Dedifferentiated amniotic fluid mesenchymal stem cell (primary cell): ENCODE measurements around the gene RAP1GDS1.
A peak's percentile ranks its signal among the peaks of the same experiment; 100 is the strongest.
"Not testable (repeated sequence)": the region's sequence is repeated elsewhere in the genome, so short reads cannot be mapped to it uniquely, and the experiment has no call there.

ENCODE experiments used
- DNase-seq: peaks from one replicate; pipeline ENCODE4 v3.0.0-alpha.2; 2016; ENCODE audit errors: extremely low spot score

RAP1GDS1 gene

DNA sequence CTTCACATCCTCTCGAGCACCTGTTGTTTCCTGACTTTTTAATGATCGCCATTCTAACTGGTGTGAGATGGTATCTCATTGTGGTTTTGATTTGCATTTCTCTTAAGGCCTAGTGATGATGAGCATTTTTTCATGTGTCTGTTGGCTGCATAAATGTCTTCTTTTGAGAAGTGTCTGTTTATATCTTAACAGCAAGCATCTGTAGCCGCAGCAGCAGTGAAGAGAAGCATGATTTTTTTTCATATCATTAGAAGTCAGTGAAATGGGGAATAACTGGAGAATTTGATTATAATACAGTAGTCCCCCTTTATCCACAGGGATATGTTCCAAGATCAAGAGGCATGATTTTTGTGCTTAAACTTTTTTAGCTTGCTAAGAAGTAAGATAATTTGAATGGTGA, 27.5 kb downstream of the RAP1GDS1 start:
- not testable (repeated sequence) for DNase-seq

DNA sequence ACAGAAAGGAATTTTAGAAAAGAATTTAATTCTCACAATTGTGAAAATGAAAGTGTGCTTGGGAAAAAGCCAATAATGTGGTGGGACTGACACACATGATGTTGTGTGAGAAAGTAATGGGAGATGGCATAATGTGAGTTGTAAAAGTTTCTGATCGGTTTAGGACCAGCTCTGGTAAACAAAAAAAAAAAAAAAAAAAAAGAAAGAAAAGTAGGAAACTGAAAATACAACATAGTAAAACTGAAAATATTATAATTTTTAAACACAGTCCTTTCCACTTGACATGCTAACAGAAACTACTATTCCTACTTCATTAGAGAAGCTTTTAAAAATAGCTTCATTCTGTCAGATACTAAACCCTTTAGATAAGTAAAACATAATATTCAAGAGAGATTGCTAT, 28.2 kb downstream of the RAP1GDS1 start:
- no peak for DNase-seq

DNA sequence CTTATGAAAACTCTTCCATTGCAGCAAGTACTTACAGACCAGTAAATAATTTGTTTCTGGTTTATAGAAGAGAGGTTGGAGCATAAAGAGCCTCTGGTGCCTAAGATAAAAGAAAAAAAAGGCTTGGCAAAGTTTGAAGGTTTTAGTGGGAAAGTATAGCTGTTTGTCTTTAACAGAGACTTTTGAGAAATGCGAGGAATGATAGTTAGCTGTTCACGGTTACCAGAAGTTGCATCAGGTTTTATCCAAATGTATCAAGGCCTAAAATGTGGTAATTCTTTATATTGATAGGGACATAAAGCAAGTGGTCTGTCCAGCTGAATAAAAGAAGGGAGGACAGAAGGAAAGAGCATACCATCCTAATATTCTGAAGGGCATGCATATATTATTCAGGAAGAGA, 29.3 kb downstream of the RAP1GDS1 start:
- DNase-seq, result peak; percentile 96

DNA sequence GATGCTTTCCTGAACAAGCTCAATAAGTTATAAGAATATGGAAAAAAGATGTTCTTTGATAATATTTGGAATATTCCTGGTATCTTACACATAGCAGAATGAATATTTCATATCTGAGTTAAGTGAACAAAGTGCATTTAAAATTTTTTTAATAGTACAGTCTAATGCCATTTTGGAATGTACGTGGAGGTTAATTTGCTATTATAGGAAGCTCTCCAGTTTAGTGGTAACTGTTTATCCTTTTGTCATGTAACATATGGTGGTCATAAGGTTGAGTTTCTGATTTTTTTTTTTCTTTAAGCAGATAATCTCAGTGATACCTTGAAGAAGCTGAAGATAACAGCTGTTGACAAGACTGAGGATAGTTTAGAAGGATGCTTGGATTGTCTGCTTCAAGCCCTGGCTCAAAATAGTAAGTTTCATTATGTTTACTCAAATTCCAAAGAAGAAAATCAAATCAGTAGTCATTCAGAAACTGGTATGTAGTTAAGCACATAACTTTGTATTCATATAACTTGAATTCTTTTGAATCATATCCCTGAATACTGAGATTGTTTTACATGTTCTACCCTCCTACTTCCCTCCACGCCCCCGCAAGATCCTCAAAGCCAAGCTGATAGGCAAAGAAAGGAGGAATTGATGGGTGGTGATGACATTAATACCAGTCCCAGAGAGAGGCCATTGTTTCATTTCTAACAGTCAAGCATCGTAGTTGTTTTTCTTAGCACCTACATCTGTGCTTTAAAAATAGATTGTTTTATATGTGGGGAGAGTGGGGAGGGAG, 32.1 kb downstream of the RAP1GDS1 start:
- peak; percentile 28 for DNase-seq

DNA sequence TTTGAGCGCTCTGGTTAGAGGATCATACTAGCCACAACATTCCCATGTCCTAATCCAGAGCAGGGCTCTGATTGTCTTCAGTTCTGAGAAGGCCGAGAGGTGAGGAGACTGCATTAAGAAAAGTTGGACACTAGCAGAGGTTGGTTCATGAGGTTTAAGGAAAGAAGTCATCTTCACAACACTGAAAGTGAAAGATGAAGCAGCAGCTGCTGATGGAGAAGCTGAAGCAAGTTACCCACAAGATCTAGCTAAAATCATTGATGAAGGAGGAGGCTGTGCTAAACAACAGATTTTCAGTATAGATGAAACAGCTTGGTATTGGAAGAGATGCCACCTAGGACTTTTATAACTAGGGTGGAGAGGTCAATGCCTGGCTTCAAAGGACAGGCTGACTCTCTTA, 36.8 kb downstream of the RAP1GDS1 start:
- DNase-seq, result no peak

DNA sequence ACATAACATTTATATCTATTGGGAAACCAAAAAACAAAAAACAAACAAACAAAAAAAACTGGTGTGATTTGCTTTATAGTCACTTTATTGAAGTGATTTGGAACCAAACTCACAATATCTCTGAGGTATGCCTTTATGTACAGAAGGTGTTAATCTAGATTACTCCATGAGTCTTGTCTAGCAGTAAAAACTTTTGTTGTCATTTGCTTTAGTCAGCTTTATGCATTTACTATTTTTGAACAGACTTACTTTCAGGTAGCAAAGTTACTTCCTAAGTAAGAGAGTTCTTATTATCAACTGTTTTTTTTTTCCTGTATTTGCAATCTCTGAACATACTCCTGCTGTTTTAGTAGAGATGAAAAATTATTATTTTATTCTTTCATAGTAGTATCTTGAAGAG, 39.5 kb downstream of the RAP1GDS1 start:
- no peak for DNase-seq

DNA sequence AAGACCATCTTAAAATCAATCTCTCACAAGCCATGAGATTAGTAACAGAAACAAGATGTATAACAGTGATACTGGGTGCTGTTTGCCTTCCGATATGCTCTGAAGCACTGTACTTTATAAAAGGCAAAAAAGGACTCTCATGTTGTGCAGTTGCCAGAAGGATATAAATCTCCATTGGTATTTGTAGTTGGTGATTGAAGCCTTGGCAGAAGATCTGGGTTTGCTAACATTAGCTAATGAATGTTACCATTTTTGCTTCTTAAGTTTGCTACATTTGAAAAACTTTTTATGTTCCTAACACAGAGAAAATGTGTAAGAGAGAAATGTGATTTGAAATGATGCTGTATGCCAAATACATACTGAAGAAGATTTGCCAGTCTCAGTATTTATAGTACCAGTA, 44.4 kb downstream of the RAP1GDS1 start:
- no peak for DNase-seq

DNA sequence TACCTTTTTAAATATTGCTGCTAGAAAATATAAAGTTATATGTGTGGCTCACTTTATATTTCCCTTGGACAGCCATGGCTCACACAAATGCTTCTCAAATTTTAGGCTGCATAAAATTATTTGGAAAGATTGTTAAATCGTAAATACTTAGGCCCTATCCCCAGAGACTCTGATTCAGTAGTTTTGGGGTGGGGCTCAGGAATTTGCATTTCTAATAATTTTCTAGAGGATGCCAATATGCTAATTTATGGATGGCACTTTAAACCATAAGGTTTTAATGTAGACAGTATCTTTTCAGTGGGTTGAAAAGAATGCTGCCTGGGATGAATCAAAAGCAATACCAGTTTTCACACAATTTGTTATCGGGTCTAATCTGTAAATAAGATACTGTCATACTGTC, 49.7 kb downstream of the RAP1GDS1 start:
- DNase-seq, result no peak

DNA sequence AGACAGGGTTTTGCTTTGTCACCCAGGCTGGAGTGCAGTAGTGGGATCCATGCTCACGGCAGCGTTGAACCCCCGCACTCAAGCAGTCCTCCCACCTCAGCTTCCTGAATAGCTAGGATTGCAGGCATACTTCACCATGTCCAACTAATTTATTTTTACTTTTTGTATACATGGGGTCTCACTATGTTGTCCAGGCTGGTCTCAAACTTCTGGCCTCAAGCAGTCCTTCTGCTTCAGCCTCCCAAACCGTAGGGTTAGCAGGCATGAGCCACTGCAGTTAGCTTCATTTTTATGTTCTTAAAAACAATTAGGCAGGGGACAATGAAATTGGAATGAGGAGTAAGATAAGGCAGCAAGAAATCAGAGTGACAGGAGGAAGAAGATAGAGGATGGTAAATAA, 50.5 kb downstream of the RAP1GDS1 start:
- no peak for DNase-seq

DNA sequence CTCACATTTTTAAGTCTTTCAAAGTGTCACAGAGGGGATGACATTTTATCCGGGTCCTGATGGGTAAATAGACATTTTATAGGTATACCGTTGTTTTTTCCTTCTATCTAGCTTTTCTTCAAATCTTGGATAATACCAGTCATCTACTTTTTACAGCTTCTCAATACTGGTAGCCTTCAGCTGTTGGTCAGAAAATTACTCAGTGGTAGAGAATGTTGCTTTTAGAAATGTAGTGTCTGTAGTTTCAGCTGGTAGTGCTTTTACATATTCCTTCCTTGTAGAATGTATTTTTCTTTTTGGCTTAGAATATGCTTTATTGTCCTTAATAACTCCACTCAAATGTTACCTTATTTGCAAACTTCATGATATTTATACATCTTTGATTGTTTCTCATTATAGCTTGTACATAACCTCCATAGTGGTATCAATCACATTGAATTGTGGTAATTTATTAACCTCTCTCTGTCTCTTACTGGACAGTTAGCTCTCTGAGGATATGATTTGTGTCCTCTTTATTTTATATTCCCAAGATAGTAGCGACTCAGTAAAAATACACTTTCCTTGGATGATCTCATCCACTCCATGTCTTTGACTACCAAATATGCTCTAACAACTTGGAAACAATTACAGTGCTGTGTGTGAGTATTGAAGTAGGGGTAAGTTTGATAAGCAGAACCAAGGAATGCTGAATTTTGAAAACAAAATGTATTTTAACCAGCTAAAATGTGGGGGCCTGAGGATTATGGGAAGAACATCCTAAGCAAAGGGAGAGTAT, 53.8 kb downstream of the RAP1GDS1 start:
- DNase-seq, result no peak

DNA sequence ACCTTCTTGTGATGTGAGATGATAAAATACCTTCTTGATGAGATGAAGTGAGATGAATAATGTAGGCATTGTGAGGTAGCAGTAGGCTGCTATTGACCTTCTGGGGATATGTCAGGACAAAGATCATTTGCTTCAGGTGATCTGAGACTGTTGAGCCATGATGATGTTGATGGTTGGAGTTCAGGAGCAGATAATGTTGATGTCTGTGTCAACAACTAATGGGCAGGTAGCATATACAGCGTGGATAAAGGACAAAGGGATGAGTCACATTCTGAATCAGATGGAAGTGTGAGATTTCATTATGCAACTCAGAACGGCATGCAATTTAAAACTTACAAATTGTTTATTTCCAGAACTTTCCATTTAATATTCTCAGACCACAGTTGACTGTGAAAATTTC, 57.3 kb downstream of the RAP1GDS1 start:
- no peak for DNase-seq

DNA sequence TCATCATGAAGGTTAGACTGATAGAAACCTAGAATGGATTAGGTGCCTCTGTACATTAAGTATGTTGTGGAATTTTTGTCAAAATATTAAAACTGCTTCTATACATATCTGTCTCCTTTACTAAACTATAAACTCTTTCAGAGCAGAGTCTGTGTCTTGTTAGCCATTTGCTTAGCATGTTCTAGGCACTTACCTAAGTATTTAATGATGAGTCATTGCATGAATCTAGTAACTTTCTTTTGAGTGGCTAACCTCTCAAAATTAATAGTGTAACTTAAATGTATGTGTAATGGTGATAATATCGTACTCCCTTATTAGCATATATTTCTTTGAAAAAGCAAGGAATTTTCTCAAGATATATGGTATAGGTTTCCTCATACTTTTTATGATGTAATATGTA, 57.8 kb downstream of the RAP1GDS1 start:
- DNase-seq, result no peak

DNA sequence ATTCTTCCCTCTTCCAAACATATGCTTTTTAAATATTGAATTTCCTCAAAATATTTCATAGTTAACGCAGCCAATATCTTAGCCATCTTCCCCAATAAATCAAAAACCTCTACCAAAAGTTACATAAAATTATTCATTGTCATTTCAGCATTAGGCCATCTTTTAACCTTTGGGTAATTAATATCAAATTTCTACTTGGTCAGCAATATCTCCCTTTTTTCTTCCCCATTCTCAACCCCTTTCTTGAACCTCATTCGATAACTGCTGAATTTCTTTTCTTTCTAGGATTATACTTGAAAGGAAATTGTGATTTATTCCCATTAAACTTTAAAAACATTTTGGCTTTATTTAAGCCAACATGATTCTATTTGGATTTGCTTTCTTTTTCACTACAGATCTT, 65.0 kb downstream of the RAP1GDS1 start:
- no peak for DNase-seq

DNA sequence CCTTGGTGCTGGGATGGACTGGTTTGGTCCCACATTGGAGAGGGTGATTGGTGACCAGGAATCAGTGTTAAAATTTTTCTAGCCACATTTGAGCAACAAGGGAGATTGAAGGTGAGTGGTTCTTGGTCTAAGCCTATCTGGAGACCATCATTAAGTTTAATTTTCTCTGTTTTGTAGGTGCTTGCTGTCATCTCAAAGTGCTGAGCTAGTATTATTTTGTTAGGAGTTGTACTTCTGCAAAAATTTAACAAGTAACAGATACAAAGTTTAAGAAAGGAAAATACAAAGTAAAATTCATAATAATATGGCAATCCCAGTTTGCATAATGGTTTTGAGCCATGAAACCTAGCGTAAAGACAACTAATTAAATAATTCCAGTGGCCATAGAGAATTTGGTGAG, 66.5 kb downstream of the RAP1GDS1 start:
- DNase-seq, result no peak

DNA sequence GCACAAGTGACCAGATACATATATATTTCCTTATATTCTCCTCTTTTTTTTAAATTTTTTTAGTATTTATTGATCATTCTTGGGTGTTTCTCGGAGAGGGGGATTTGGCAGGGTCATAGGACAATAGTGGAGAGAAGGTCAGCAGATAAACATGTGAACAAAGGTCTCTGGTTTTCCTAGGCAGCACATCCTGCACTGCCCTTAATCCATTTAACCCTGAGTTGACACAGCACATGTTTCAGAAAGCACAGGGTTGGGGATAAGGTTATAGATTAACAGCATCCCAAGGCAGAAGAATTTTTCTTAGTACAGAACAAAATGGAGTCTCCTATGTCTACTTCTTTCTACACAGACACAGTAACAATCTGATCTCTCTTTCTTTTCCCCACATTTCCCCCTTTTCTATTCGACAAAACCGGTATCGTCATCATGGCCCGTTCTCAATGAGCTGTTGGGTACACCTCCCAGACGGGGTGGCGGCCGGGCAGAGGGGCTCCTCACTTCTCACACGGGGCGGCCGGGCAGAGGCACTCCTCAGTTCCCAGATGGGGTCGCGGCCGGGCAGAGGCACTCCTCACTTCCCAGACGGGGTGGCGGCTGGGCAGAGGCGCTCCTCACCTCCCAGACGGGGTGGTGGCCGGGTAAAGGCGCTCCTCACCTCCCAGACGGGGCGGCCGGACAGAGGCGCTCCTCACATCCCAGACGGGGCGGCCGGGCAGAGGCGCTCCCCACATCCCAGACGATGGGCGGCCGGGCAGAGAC, 68.9 kb downstream of the RAP1GDS1 start:
- DNase-seq, result not testable (repeated sequence)

DNA sequence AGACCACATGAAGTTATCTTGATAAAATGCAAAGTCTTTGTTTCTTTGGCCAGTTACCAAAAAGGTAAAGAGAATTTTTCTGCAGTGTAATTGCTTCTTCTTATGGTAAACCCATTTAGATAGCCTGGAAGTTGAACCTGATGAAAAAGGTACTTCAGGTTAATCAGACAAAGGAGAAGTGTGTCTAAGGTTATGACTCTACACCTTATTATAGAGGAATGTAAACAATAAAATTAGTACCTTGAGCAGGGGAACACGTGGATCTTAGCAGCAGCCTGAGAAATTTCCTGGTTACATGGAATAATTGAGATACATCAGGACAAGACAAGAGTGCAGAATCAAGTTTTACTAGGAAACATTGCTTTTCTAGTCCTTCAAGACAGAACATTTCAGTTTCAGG, 70.8 kb downstream of the RAP1GDS1 start:
- DNase-seq, result no peak

DNA sequence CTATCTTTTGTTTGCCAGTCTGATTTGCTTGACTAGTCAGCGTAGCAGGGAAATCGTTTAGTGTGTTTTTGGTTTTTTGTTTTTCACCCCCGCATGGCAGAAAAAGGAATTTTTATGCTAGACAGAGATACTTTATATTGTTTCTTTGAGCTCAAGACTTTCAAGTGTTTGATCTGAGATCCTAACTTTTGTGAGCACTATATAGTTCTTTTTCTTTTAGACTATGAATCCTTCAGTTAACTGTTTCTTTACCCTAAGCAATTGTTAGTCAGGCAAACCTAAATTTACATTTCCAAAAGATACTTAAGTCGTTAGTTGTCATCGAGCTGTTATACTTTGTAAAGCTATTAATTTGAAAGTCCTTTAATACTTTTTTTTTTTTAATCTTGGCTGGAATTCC, 73.3 kb downstream of the RAP1GDS1 start:
- no peak for DNase-seq

DNA sequence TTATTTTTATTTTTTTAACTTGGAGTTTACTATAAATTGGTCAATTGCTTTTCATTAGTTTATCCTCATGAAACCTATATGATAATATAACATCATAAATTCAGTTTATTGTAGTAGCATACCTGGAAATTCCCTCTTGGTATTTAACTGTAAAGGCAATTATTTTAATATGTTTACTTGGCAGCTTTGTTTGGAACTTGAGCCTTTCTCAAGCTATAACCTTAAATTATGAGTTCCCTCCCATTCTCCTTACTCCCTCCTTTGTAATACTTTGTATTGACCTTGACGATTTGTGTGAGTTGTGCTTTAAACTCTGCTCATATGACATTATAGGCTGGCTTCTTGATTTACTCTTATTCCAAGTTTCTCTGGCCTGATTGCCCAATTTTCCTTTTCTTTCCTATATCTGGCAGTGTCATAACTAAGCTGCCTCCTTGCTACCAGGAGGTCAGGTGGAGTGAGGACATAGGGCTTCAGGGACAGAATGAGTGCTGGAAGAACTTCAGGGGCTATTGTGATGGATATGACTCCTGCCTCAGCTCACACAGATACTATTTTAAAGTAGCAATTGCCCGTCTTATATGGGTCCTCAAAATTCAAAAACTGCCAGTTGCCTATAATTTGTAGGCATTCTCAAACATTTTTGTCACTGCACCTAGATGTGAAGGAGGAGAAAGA, 77.7 kb downstream of the RAP1GDS1 start:
- no peak for DNase-seq

DNA sequence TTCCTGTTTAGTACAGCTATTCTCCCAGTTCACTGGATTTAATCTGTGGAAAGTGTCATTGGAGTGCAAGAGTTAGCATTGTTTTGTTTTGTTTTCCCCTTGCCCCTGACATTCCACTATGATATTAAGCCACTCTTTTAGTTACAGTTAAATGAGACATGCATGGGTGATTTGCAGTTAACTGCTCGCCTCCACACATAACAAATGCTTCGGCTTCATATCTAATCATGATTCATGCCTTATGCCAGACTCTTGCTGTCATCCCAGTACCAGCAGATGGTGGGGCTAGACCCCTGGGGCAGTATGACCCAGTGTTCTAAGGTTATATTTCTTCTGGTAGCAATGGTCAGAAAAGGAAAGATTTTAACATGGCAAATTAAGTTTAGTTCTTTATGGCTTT, 80.1 kb downstream of the RAP1GDS1 start:
- DNase-seq, result peak; percentile 51

DNA sequence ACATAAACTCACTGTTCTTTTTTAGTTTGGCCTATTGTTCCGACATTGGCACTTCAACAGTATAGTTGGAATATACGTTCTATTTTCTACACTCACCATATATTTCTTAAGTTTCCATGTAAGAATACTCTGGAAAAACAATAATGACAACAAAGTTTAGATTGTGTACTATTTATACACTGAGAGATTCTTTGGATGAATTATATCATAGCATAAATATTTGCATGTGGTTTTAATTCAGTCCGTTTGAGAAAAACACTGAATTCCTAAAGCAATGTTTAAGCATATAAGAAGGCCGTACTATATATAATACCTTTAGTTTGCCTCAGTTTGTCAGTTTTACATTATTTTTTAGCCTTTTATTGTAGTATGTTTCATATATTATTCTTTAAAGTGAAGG, 82.4 kb downstream of the RAP1GDS1 start:
- peak; percentile 25 for DNase-seq

DNA sequence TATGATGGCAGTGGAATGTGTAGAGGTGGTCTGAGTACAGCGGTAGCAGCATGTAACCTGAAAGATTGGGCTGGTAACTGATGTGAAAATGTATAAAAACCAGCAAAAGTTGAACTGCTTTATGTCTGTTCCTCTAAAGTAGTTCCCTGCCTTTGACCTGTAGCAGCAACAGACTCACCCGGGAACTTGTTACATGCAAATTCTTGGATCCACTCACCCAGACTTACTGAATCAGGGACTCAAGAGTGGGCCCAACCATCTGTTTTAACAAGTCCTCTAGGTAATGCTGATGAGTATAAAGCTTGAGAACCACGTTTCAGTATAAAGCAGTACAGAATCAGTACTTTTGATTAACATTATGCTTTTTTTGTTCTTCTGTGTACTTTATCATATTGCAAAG, 84.7 kb downstream of the RAP1GDS1 start:
- DNase-seq, result no peak

DNA sequence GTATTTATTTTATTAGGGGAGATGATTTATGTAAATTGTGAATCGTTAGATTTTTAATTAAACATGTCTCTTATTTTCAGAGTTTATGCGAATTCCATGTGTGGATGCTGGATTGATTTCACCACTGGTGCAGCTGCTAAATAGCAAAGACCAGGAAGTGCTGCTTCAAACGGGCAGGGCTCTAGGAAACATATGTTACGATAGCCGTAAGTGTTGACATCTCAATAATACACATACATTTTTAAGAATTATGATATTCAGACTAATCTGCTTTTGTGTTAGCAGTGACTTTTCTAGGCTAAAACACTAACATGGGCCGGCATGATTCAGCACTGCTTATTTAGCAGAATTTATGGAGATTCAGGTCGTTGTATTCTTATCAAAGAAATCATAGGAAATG, 91.2 kb downstream of the RAP1GDS1 start:
- no peak for DNase-seq
